SK-N-SH treated with all-trans-retinoic acid at 6 μM for 48 hours (cell line): ENCODE results near the gene TMEM223.

Source experiments
- ATAC-seq: fragments of 200-7000 bp; cut with Tn5 transposase; 3 replicates; pipeline ENCODE4 v1.9.1; 2020; ENCODE audit warnings: mild to moderate bottlenecking, moderate library complexity
- ARNTL ChIP-seq: fragments of 450-650 bp; formaldehyde crosslinking; IDR thresholded peaks from 2 replicates; pipeline ENCODE4 v1.5.0; 2020; ENCODE audit warnings: low read depth, mild to moderate bottlenecking, moderate library complexity, borderline replicate concordance
- BACH2 ChIP-seq: fragments of 250-450 bp; sonication (Bioruptor Pico); IDR thresholded peaks from 2 replicates; pipeline ENCODE4 v1.9.0; 2021; ENCODE audit warnings: mild to moderate bottlenecking, borderline replicate concordance
- CREB5 ChIP-seq: fragments of 250-450 bp; sonication (Bioruptor Pico); IDR thresholded peaks from 2 replicates; pipeline ENCODE4 v1.5.1; 2020; ENCODE audit warnings: low read depth, mild to moderate bottlenecking, moderate library complexity
- CSDC2 ChIP-seq: fragments of 250-450 bp; sonication (Bioruptor Pico); IDR thresholded peaks from 2 replicates; pipeline ENCODE4 v1.5.0; 2020; ENCODE audit warnings: mild to moderate bottlenecking, moderate library complexity
- ESRRG ChIP-seq: fragments of 250-450 bp; sonication (Bioruptor Pico); IDR thresholded peaks from 2 replicates; pipeline ENCODE4 v1.6.1; 2021; ENCODE audit warnings: mild to moderate bottlenecking
- GLIS3 ChIP-seq: fragments of 250-450 bp; sonication (Bioruptor Pico); IDR thresholded peaks from 2 replicates; pipeline ENCODE4 v1.5.0; 2020; ENCODE audit warnings: mild to moderate bottlenecking, moderate library complexity
- ISL1 ChIP-seq: fragments of 250-450 bp; sonication (Bioruptor Pico); IDR thresholded peaks from 2 replicates; pipeline ENCODE4 v2.1.2; 2022; ENCODE audit warnings: mild to moderate bottlenecking, moderate library complexity
- OSR1 ChIP-seq: fragments of 250-450 bp; sonication (Bioruptor Pico); IDR thresholded peaks from 2 replicates; pipeline ENCODE4 v1.8.0; 2022; ENCODE audit warnings: moderate library complexity, mild to moderate bottlenecking, inconsistent platforms
- PATZ1 ChIP-seq: fragments of 250-450 bp; sonication (Bioruptor Pico); IDR thresholded peaks from 2 replicates; pipeline ENCODE4 v1.8.0; 2020; ENCODE audit warnings: mild to moderate bottlenecking, moderate library complexity, borderline replicate concordance
- PPARA ChIP-seq: fragments of 250-450 bp; sonication (Bioruptor Pico); IDR thresholded peaks from 2 replicates; pipeline ENCODE4 v1.5.0; 2020; ENCODE audit warnings: mild to moderate bottlenecking, borderline replicate concordance
- RARB ChIP-seq: fragments of 250-450 bp; sonication (Bioruptor Pico); IDR thresholded peaks from 2 replicates; pipeline ENCODE4 v1.8.0; 2021; ENCODE audit warnings: mild to moderate bottlenecking, moderate library complexity
- SNAI2 ChIP-seq: fragments of 250-450 bp; sonication (Bioruptor Pico); IDR thresholded peaks from 2 replicates; pipeline ENCODE4 v1.5.0; 2020; ENCODE audit warnings: mild to moderate bottlenecking, moderate library complexity
- TCF4 ChIP-seq: fragments of 250-450 bp; sonication (Bioruptor Pico); IDR thresholded peaks from 2 replicates; pipeline ENCODE4 v1.8.0; 2021; ENCODE audit warnings: mild to moderate bottlenecking, moderate library complexity, borderline replicate concordance
- TOX ChIP-seq: fragments of 250-450 bp; sonication (Bioruptor Pico); IDR thresholded peaks from 2 replicates; pipeline ENCODE4 v1.8.0; 2021; ENCODE audit warnings: mild to moderate bottlenecking, moderate library complexity, borderline replicate concordance
- TSHZ2 ChIP-seq: fragments of 250-450 bp; sonication (Bioruptor Pico); IDR thresholded peaks from 2 replicates; pipeline ENCODE4 v1.5.0; 2020; ENCODE audit warnings: mild to moderate bottlenecking, moderate library complexity
- ZC3H10 ChIP-seq: fragments of 250-450 bp; sonication (Bioruptor Pico); IDR thresholded peaks from 2 replicates; pipeline ENCODE4 v1.5.1; 2021; ENCODE audit warnings: mild to moderate bottlenecking, moderate library complexity
- ZFP3 ChIP-seq: fragments of 250-450 bp; sonication (Bioruptor Pico); IDR thresholded peaks from 2 replicates; pipeline ENCODE4 v1.5.0; 2020; ENCODE audit warnings: mild to moderate bottlenecking, moderate library complexity
- ZFP30 ChIP-seq: fragments of 450-650 bp; formaldehyde crosslinking; IDR thresholded peaks from 2 replicates; pipeline ENCODE4 v1.5.0; 2022; ENCODE audit warnings: mild to moderate bottlenecking, moderate library complexity
- ZNF565 ChIP-seq: fragments of 450-650 bp; formaldehyde crosslinking; conservative IDR thresholded peaks from 2 replicates; pipeline ENCODE4 v1.5.0; 2020; ENCODE audit warnings: low read depth, mild to moderate bottlenecking, moderate library complexity
- ZNF70 ChIP-seq: fragments of 450-650 bp; formaldehyde crosslinking; IDR thresholded peaks from 2 replicates; pipeline ENCODE4 v1.5.0; 2020; ENCODE audit warnings: mild to moderate bottlenecking, moderate library complexity
- ZNF8 ChIP-seq: fragments of 450-650 bp; formaldehyde crosslinking; IDR thresholded peaks from 2 replicates; pipeline ENCODE4 v1.5.0; 2020; ENCODE audit warnings: mild to moderate bottlenecking, moderate library complexity
- TF ChIP-seq, protein P1 (sequence below): fragments of 250-450 bp; sonication (Bioruptor Pico); IDR thresholded peaks from 2 replicates; pipeline ENCODE4 v1.8.0; 2021; ENCODE audit warnings: low read depth, mild to moderate bottlenecking, moderate library complexity, borderline replicate concordance

TMEM223 gene

DNA sequence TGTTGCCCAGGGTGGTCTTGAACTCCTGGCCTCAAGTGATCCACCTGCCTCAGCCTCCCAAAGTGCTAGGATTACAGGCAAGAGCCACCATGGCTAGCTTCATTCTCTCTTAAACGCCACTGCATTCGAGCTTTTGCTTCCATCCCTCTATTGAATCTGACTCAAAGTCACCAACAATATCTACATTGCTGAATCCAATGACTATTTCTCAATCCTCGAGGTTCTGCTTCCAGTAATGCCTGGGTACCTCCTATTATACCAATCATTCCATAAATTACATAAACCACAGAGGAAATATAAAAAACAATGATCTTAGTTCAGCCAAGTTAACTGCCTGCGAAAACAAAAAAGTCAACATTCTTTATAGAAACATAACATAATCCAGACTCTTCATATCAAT lies 25.3 kb upstream of the TMEM223 start:
- no peak for ATAC-seq
- no peak for TF ChIP-seq OSR1 (CRISPR knock-in tag)
- no peak for TF ChIP-seq CREB5
- no peak for TF ChIP-seq ZNF70 (CRISPR knock-in tag)
- TF ChIP-seq TSHZ2 = no peak
- no peak for TF ChIP-seq TOX (CRISPR knock-in tag)
- no peak for TF ChIP-seq ESRRG
- TF ChIP-seq ZNF8 (CRISPR knock-in tag) = no peak
- TF ChIP-seq ZC3H10 (CRISPR knock-in tag) = no peak
- no peak for TF ChIP-seq ZFP3 (CRISPR knock-in tag)
- TF ChIP-seq, protein P1, sequence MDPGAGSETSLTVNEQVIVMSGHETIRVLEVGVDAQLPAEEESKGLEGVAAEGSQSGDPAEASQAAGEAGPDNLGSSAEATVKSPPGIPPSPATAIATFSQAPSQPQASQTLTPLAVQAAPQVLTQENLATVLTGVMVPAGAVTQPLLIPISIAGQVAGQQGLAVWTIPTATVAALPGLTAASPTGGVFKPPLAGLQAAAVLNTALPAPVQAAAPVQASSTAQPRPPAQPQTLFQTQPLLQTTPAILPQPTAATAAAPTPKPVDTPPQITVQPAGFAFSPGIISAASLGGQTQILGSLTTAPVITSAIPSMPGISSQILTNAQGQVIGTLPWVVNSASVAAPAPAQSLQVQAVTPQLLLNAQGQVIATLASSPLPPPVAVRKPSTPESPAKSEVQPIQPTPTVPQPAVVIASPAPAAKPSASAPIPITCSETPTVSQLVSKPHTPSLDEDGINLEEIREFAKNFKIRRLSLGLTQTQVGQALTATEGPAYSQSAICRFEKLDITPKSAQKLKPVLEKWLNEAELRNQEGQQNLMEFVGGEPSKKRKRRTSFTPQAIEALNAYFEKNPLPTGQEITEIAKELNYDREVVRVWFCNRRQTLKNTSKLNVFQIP = no peak
- no peak for TF ChIP-seq SNAI2 (CRISPR knock-in tag)
- TF ChIP-seq PATZ1 (CRISPR knock-in tag) = no peak
- no peak for TF ChIP-seq ZNF565 (CRISPR knock-in tag)
- no peak for TF ChIP-seq GLIS3 (CRISPR knock-in tag)
- TF ChIP-seq ZFP30 (CRISPR knock-in tag) = no peak
- TF ChIP-seq RARB (CRISPR knock-in tag) = no peak
- no peak for TF ChIP-seq TCF4 (CRISPR knock-in tag)
- no peak for TF ChIP-seq ARNTL (CRISPR knock-in tag)

- TF ChIP-seq CREB5 (no peak), ISL1 (CRISPR knock-in tag) (no peak), PATZ1 (CRISPR knock-in tag) (no peak)
- no peak for ATAC-seq
These were observed 24.8 kb upstream of the TMEM223 start for GRCh38 chr11:62816557-62816956.

DNA sequence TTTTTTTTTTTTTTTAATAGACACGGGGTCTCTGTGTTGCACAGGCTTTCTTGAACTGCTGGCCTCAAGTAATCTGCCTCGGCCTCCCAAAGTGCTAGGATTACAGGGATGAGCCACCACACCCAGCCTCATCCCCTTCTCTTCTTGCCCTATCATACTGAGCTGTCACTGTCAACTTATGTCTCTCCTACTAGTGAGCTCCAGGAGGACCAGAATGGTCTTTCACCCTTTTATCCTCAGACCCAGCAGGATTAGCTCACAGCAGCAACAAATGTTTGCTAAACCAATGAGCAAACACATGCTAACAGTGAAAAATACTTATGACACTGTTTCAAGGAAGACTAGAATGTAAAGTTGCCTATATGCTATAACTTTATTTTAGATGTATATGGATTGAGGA lies 19.9 kb upstream of the TMEM223 start:
- TF ChIP-seq SNAI2 (CRISPR knock-in tag) (no peak), BACH2 (CRISPR knock-in tag) (no peak), ARNTL (CRISPR knock-in tag) (no peak), ZNF70 (CRISPR knock-in tag) (no peak), PPARA (CRISPR knock-in tag) (no peak), ZNF565 (CRISPR knock-in tag) (no peak), CREB5 (no peak), RARB (CRISPR knock-in tag) (no peak), CSDC2 (no peak), ISL1 (CRISPR knock-in tag) (no peak), ZFP3 (CRISPR knock-in tag) (no peak)
- peak; percentile 19; the same call in 1 of the 3 replicates for ATAC-seq
